ENCODE data around the gene NCOA1.
"Not testable (repeated sequence)": the region's sequence is repeated elsewhere in the genome, so short reads cannot be mapped to it uniquely, and the experiment has no call there.

NCOA1 gene

DNA sequence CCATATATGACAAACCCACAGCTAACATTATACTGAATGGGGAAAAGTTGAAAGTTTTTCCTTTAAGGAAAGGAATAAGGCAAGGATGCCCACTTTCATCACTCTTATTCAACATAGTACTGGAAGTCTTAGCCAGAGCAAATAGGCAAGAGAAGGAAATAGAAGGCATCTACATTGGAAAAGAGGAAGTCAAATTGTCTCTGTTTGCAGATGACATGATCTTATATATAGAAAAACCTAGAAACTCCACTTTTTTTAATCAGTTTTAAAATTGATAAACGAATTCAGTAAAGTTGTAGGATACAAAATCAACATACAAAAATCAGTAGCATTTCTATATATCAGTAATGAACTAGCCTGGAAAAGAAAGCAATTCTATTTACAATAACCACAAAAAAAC lies 90.9 kb downstream of the NCOA1 start:
- DNase-seq, result not testable (repeated sequence)

DNA sequence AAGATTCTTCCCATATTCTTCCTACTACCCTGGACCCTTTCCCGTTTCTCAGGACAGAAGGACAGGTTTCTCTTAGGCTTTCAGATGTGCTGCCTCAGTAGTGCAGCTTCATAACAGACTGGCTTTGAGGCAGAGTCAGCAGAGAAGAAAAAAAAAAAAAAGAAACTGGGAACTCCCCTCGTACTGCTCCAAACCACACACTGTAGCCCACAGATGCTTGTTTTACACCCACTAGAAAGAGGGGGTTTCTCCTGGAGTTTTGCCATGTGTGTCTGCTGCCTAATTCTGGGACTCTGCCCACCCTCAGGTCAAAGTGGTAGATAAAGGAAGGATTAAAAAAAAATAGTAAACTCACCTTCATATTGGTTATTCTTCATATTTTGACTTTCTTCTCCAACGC lies 95.9 kb downstream of the NCOA1 start:
- DNase-seq, result no peak

DNA sequence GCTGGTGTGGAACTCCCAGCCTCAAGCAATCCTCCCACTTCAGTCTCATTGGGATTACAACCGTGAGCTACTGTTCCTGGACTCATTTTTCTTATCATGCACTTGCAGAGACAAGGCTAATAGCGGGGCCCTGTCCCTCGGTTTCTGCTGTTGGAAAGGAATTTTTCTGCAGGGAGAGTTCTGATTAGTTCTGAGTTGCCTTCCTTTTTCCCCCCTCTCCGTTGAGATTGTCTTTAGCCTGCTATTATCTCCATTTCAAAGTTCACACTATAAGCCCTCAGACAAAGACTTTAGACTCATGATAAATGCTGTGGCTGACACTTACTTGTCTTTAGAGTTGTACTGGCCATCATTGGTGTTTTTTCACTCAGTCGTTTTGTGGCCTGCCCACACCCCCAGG lies 97.2 kb downstream of the NCOA1 start:
- no peak for DNase-seq

DNA sequence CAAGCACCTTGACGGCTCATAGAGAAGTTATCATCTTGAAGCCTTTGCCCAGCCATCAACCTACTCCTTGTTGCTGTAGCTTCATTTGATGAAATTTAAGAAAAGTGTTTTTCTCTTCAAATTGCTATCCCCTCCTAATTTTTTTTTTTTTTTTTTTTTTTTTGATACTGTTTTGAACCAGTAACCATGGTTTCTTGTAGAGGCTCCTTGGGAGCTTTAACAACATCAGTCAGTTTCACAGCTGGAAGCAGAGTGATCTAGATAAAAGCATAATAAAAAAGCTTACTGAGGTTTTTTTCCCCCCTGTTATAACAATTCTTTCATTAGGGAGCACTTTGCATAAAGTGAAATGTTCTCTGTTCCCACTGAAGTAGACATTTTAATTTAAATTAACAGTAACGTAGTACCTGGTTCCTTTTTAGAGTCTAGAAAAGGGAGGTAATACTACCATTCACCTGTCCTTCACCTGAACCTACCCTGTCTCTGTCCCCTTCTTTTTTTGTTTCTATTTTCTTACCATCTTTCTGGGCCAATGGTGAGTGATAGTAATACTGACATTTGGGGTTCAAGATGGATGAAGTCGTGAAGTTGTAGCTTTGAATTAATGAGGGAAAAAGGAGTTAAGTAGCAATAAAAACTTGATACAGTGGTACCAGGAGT lies 101.5 kb downstream of the NCOA1 start:
- no peak for DNase-seq

DNA sequence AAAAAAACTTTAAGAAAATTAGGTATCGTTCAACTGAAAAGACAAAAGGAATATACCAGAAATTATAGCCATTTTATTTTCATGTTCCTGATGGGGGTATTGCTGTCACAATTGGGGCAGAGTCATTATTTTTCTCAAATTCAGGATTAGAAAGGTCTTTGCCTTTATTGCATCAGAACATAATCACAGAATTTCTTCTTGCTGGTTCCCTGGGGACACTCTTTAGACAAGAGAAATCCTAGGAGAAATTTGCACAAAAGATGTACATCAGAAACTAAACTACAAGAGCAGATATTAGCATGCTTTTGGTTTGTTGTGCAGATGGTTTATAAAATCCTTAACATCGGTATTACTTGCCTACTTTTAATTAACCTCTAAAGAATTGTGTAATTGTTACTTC lies 103.2 kb downstream of the NCOA1 start:
- no peak for DNase-seq

DNA sequence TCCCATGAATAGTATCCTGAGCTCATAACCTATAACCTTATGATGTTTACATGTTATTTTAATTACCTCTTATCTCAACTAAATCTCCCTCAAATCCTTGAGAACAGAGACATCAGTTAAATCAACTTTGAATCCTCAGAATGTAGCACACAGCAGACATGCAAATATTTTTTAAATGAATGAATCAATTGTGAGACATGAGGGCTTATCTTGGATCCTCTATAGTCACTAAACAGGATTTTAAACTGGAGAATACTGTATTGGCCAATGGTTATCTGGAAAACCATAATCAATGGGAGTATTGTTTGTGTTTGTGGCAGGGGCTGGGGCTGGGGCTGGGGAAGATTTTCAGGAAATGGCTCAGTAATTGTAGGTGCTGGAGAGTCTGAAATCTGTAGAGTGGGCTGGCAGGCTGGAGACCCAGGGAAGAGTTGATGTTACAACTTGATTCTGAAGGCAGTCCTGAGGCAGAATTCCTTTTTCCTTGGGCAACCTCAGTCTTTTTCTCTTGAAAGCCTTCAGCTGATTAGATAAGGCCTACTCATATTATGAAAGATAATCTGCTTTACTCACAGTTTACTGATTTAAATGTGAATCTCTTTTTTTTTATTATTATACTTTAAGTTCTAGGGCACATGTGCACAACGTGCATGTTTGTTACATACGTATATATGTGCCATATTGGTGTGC lies 106.3 kb downstream of the NCOA1 start:
- DNase-seq, result peak; percentile 35

DNA sequence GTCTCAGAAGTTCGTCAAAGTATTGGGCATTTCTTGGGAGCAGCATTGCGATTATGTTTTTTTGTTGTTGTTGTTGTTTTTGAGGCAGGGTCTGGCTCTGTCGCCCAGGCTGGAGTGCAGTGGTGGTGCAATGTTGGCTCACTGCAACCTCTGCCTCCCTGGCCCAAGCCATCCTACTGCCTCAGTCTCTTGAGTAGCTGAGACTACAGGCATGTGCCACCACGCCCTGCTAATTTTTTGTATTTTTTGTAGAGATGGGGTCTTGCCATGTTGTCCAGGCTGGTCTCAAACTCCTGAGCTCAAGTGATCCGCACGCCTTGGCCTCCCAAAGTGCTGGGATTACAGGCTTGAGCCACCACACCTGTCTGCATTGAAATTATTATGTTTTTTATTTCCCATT lies 109.1 kb downstream of the NCOA1 start:
- DNase-seq, result not testable (repeated sequence)

DNA sequence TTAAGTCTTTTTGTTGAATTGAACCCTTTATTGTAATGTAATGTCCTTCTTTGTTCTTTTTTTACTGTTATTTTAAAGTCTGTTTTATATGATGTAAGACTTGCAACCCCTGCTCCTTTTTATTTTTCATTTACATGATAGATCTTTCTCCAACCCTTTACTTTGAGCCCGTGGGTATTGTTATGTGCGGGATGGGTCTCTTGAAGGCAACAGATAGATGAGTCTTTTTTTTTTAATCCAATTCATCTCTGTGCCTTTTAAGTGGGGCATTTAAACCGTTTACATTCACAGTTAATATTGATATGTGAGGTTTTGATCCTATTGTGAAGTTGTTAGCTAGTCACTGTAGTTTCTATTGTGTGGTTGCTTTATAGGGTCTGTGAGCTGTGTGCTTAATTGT lies 120.6 kb downstream of the NCOA1 start:
- DNase-seq, result no peak

DNA sequence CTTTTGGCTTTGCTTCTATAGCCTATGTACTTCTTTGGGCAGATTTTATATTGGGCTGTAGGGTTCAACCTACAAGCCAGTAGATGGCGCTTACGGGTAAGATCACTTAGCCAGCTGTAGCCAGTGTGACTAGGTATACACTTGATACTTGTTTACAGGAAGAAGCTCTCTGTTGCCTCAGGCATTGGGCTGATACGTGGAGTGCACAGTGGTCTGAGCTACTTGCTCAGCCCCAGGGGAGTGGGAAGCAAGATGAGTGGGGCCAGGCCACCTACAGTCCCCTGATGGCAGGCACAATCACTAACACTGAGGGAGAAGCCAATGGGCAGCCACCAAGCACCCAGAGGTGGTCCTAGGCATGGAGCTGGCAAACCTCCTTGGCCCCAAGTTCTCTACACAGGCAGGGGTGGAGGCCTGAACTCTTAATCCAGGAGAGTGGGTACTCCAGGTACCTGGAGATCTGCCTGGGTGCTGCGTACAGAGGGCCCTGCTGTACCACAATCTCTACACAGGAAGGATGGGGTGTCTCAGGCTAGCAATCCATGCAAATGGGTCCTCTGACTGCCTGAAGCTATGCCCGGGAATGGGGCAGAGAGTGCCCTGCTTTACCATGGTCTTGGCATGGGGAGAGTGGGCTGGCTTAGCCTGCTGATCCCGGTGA lies 122.2 kb downstream of the NCOA1 start:
- DNase-seq, result no peak

DNA sequence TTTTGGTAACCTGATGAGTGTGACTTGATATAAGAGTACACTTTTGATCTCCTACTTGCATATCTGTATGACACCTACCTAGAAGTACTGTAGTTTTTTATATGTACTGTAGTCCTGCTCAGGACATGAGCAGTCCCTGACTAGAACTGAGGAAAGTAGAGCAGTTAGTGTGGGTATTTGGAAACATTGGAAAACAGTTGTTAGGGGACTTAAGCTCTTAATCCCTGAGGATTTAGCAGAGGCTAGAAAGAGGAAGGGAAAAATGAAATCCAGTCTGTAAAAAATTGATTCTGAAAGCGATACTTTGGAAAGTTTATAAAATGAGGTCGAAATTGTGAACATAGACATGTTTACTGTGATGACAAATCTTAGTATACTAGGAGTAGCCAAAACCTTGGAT lies 125.6 kb downstream of the NCOA1 start:
- no peak for DNase-seq

DNA sequence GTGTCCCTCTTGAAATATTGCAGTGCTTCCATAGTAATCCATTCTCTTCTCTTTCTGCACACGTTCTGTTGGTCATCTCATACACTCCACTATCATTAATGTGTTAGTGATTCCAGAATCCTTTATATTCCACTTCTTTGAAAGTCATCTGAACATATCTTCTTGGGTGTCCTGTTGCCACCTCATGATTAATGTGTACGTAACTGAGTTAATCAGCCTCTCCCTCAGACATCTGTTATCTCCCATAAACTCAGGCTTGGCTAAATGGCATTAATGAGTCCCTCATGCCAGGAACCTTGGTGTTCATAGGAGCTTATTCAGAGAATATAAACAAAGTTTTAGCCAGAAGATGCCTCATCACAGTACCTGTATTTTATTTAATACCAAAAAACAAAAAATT lies 126.4 kb downstream of the NCOA1 start:
- DNase-seq, result no peak

DNA sequence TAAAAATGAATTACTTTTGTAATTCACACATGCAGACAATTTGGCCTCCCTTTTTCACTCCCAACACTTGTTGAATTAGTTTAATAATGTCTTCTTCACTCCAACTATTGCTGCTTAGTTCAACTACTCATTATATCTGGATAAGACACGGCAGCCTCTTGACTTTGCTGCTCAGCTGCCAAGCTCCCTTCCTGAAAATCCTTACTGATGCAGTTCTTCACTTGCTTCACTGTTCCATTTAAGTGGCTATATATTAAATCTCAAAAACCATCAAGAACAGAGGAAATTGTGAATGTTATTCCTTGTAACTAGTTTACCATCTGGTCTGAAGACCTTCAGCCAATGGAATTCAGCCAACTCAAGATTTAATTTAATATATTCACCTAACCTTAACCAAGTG lies 127.1 kb downstream of the NCOA1 start:
- no peak for DNase-seq

DNA sequence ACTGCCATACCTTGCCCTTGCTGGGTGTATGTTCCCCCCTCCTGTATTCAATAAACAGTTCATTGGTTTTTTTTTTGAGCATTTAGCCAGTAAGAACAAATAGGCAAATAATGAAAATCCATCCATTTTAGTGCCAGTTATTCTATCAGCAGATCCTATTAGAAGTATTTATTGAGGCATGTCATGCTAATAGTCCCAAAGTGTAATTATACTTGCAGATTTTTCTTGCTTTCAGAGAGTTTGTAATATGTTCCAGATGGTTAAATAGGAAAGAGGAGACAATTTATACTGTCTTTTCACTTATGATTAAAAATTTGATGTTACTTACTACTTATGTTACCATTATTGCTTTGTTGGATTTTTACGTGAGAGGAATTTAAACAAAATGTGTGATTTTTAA lies 127.6 kb downstream of the NCOA1 start:
- DNase-seq, result no peak

DNA sequence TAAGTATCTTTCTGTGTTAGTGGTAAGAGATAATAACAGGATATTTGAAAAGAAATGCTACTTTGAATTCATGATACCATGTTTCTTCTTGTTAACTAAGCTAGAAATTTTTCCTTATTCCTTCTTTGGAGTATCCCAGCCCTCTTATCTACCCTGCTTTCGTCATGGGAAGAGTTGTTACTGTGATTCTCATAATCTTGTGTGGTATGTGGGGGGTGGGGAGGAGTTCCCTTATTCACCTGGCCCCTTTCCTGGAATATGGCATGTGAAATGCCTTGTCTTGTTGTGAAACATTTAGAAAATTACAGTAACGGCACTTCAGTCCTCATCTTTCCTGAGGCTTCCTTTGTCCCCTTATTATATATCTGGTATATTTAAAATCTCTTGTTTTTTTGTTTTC lies 129.9 kb downstream of the NCOA1 start:
- no peak for DNase-seq

DNA sequence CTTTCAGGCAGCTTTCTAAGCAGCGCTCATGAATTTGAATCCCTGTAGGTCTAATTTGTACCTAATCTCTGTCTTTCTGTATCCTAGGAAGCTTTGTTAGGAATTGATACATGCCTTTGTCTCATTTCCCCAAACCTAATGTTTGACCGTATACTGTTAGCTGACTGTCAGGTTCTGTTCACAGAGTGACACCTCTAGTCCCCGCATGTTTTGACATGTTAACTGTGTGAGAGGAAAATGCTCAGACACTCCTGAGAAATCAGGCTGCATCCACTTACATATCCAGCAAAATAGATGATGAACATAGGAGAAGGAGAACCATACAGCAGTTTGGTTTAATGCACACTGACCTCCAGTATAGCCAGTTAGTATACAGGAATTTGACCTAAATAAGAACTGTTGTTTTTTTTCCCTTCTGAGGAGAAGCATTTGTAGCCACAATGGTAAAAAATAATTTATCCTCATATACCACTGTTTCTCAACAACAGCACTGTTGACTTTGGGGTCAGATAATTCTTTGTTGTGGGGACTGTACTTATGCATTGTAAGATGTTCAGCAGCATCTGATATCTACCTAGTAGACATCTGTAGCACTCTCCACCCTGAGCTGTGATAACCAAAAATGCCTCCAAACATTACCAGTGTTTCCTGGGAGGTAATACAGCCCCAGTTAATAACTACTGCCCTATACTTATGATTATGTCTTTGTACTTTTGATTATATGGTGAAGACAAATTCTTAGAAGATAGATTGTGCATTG lies 130.9 kb downstream of the NCOA1 start:
- DNase-seq, result no peak

DNA sequence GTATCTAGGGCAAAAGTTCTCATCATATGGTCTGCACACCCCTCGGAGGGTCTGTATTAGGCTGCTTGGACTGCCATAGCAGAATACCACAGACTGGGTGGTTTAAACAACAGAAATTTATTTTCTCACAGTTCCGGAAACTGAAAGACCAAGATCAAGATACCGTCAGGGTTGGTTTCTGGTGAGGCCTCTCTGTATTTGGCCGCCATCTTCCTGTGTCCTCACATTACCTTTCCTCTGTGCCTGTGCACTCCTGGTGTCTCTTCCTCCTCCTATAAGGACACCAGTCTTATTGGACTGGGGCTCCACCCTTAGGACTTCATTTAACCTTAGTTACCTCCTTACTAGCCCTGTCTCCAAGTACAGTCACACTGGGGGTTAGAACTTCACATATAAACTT lies 132.5 kb downstream of the NCOA1 start:
- DNase-seq, result no peak

DNA sequence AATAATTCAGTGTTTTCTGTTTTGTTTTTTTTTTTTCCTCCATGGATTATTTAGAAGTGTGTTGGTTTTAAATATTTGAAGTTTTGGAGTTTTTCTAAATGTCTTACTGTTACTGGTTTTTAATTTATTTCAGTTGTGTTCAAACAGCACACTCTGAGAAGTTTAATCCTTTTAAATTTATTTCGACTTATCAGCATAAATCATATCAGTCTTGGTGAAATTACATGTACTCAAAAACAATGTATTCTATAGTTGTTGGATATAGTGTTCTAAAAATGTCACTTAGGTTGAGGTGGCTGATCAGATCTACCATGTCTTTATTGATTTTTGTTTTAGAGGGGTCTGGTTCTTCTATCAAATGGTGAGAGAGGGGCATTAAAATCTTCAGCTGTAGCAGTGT lies 134.7 kb downstream of the NCOA1 start:
- no peak for DNase-seq

DNA sequence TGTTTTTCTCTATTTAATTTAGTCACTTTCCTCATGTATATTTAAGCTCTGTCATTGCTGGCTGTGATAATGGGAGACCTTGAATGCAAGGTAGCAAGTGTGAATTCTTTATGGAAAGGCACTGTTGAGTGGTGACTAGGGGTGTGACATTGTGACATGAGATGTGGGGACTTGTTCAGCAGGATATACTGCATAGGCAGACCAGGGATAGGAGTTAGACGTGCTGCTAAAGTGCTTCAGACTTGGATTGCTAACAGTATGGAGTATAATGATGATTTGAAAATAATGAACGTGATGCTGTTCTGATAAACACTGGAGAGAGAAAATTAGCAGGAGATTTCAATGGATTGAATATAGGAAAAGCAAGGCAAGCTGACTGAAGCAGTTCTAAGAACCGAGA lies 135.1 kb downstream of the NCOA1 start:
- DNase-seq, result no peak

DNA sequence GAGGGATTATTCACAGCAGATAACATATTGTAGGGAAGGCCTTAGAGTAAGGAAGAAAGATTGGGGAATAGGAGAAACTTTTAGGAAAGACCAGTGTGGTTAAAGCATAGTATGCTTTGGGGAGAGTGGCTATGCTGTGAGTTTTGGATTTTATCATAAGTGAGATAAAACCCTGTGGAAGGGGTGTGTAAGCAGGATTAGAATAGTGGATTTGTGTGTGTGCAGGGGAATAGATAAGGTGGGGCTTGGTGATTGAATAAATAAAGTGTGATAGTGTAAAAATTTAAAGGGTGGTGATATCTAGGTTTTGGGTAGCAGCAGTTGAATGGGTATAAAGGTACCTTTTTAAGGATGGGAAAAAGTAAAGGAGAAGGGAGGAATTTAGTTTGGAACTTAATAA lies 137.7 kb downstream of the NCOA1 start:
- DNase-seq, result no peak

DNA sequence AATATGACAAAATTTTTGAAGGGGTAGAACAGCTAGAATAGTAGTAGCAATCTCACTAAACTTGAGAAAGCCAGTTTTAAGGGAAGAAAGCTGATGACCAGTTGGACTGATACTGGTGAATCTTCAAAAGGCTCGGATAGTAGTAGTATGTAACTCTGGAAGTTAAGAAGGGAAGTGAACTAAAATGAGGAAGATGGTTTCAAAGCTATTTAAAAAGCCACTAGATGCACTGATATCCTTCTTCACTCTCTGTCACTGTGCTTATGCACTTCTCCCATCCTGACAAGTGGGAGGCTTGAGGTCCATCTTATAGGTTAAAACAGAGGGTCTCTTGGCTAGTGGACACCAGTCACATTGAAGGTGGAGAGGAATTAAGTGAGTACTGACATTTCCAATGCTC lies 141.1 kb downstream of the NCOA1 start:
- DNase-seq, result no peak

DNA sequence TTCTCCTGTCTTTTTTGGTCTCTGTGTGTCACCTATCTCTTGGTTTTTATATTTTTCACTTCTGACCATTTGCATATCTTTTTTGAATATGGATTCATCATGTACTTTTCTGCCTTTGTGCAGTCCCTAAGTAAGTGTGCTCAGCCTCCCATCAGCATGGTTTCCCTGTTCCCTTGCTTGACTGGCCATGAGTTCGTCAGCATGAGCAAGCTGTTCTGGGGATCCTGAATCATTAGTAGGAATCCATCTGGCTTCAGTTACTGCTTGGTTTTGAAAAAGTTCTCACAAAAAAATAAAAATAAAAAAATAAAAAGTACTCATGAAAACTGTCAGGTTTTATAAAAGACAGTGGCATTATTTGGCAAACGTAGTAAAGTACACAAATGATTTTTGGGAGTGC lies 144.1 kb downstream of the NCOA1 start:
- no peak for DNase-seq

DNA sequence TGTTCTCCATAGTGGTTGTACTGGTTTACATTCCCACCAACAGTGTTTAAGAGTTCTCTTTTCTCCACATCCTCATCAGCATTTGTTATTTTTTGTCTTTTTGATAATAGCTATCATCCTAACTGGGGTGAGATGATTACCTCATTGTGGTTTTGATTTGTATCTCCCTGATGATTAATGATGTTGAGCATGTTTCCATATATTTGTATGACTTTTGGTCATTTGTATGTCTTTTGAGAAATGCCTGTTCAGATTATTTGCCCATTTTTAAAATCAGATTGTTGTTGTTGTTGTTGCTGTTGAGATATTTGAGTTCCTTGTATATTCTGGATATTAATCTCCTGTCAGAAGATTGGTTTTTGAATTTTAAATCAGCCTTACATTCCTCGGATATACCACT lies 147.5 kb downstream of the NCOA1 start:
- no peak for DNase-seq

DNA sequence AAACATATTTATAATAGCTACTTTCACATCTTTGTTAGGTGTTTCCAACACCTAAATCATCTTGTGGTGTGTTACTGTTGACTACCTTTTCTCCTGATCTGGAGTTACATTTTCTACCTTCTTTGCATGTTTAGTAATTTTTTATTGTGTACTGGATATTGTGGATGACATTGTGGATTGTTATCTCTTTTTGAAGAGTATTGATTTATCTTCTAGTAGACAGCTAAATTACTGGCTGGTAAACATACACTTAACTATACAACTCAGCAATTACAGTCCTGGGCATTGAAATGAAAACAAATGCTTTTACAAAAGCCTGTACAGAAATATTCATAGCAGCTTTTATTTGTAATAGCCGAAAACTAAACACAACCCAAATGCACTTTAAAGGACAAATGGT lies 151.3 kb downstream of the NCOA1 start:
- no peak for DNase-seq

DNA sequence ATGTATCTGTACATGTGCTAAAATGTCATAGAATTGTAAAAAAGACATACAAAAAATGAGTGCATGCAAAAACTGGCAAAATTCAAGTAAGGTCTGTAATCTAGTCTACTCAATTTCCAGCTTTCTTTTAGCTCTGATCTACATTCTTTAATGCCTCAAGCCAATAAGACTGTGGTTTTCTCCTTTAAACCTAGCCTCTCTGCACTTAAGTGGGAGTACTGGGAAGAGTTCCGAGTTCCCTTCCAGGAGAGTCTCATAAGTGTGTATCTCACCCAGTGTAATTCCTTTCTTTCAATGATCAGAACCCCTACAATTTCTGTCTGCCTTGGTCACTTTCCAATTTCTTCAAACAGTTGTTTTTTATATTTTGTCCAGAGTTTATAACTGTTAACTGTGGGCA lies 152.0 kb downstream of the NCOA1 start:
- no peak for DNase-seq

Data from NCI-H1048 (cell line).